ENCODE measurements around the gene LPO. TPM values are rescaled to one million over a fixed set of nuclear protein-coding genes. Genes with fewer than 3 reads are reported as not detected.

LPO gene
- total RNA-seq, 6 donors from 2014 or later, result not detected

DNA sequence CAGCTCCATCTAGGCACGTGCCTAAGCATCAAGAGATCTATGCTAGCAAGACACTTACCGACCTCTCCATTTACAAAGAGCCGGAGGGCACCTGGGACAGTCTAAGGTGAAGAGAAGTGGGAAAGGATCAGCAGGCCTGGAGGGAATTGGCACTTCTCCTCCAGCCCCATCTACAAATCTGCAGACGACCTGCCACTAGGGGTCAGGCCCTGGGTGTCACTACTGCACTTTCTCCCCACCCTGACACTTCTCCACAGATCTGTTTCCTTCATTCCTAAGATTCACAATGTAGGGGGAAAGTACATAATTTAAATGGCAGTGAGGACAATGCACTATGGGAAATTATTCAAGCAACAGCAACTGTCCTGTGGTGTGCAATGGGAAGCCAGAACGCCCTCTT, 27.5 kb upstream of the LPO start:
- WGBS, 2 donors, result 76 to 84% methylated on average over 2 to 5 of the region's 5 CpGs
- peaks cover 3 to 86% (median 35%) of the 10 kb centered on the region in 4 donors for H3K36me3 ChIP-seq
- no peak overlapping the region for H3K27ac ChIP-seq

DNA sequence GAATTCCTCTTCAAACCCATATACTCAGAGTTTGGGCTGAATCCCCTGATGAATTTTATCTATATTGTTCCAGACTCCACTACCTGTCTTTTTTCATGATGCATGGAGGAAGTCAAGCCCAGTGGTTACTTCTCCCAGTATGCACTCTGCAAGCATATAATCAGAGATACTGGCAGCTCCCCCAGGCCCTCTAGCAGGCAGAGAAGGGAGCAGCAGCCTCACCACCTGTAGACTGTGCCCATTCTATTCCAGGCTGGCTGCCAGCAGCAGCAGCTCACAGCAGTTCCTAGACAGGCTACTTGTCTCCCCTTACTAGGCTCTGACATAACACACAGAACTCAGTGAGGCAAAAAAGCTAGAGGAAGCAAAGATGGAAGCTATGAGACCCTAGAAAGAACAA, 22.7 kb upstream of the LPO start:
- ATAC-seq (ENCODE audit: low FRiP score in 2 of 2), result no peak
- no peak overlapping the region for H3K27ac ChIP-seq
- H3K4me1 ChIP-seq, result peaks cover 9 to 14% (median 10%) of the 10 kb centered on the region in 4 donors
- peaks cover 0 to 52% (median 20%) of the 10 kb centered on the region in 4 donors for H3K36me3 ChIP-seq
- H3K9me3 ChIP-seq, result no peaks in the 10 kb centered on the region
- no peaks in the 10 kb centered on the region for H3K27me3 ChIP-seq
- no peak for TF ChIP-seq EP300 (IDR thresholded peaks at IDR 0.05)
- TF ChIP-seq, protein P1, sequence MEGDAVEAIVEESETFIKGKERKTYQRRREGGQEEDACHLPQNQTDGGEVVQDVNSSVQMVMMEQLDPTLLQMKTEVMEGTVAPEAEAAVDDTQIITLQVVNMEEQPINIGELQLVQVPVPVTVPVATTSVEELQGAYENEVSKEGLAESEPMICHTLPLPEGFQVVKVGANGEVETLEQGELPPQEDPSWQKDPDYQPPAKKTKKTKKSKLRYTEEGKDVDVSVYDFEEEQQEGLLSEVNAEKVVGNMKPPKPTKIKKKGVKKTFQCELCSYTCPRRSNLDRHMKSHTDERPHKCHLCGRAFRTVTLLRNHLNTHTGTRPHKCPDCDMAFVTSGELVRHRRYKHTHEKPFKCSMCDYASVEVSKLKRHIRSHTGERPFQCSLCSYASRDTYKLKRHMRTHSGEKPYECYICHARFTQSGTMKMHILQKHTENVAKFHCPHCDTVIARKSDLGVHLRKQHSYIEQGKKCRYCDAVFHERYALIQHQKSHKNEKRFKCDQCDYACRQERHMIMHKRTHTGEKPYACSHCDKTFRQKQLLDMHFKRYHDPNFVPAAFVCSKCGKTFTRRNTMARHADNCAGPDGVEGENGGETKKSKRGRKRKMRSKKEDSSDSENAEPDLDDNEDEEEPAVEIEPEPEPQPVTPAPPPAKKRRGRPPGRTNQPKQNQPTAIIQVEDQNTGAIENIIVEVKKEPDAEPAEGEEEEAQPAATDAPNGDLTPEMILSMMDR (IDR thresholded peaks at IDR 0.05), result no peak
- no peak for TF ChIP-seq POLR2AphosphoS5 (IDR thresholded peaks at IDR 0.05)
- no peak for TF ChIP-seq POLR2A (IDR thresholded peaks at IDR 0.05)
- no peak overlapping the region for H3K4me3 ChIP-seq
- DNase-seq, result no peak

More for the DNA sequence above, 27.5 kb upstream of the LPO start:
- H3K4me3 ChIP-seq, result no peak overlapping the region
- no peaks in the 10 kb centered on the region for H3K9me3 ChIP-seq
- TF ChIP-seq POLR2AphosphoS5 (IDR thresholded peaks at IDR 0.05) (no peak), POLR2A (IDR thresholded peaks at IDR 0.05) (no peak), EP300 (IDR thresholded peaks at IDR 0.05) (no peak)
- TF ChIP-seq, protein P1 (IDR thresholded peaks at IDR 0.05), result no peak
- H3K27me3 ChIP-seq, result no peaks in the 10 kb centered on the region
- no peak for ATAC-seq (ENCODE audit: low FRiP score in 2 of 2)
- H3K4me1 ChIP-seq, result no peaks in the 10 kb centered on the region
- DNase-seq, result no peak

DNA sequence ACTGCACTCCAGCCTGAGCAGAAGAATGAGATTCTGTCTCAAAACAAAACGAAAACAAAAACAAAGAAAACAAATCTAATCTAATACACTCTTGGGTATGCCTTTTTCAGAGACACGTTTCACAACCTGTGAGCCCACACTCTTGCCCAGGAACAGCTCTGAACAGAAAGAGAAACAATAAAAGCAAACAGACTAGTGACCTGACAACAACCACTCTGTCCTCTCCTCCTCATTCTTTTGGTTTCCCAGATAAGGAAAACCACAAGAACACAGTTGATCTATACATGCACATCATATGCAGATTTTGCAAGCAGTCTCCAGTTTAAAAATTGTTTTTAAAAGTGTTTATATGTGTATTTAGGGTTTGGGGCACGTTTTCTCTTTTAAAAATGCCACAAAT, 20.6 kb upstream of the LPO start:
- TF ChIP-seq EP300 (IDR thresholded peaks at IDR 0.05) (no peak), POLR2A (IDR thresholded peaks at IDR 0.05) (no peak), POLR2AphosphoS5 (IDR thresholded peaks at IDR 0.05) (no peak)
- TF ChIP-seq, protein P1 (IDR thresholded peaks at IDR 0.05), result no peak
- H3K4me1 ChIP-seq, result peaks cover 9 to 14% (median 10%) of the 10 kb centered on the region in 4 donors
- no peaks in the 10 kb centered on the region for H3K27me3 ChIP-seq
- no peak for ATAC-seq (ENCODE audit: low FRiP score in 2 of 2)
- no peak for DNase-seq
- no peaks in the 10 kb centered on the region for H3K9me3 ChIP-seq
- peaks cover 0 to 32% (median 13%) of the 10 kb centered on the region in 4 donors for H3K36me3 ChIP-seq
- WGBS, 2 donors, result 90 to 95% methylated on average over 3 of the region's 3 CpGs
- H3K27ac ChIP-seq, result no peak overlapping the region
- no peak overlapping the region for H3K4me3 ChIP-seq

DNA sequence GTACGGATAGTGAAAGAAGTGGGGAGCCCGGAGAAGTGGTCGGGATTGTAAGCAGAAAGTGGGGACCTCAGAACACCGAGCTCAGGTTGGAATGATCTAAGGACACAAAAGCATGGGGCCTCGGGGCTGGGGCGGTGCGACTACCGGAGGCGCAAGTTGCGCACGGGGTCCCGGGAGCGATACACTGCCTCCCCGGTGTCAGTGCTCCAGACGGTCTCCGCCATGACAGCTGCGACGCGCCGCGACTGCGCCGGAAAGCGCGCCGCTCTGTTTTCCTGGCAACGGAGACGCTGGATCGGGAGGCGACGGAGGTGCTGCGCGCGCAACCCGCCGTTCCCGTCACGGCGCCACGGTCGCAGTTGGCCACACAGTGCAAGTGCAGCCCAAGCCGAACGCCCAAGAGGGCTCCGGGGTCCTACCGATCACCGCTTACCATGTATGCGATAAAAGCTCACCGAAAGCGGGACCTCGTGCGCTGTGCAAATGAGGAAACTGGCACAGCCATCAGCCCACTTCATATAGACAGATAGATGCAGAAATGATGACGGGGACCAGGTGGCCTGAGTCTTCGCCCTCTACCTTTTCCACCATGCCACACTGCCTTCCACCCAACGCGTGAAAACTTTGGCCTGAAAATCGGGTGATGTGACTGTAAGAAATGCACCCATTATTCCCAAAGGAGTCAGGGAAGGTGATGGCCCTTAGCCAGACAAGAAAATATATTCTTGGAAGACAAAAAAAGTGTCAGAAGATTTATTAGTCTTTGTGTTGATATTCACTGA, 19.2 kb upstream of the LPO start, which contains the start of gene MKS1:
Gene MKS1, minus strand, starts transcription at position 249 of the 782 bp plus-strand sequence. Its CDS starts 25 bp downstream, at position 224.
- H3K27me3 ChIP-seq, result no peaks in the 10 kb centered on the region
- peak within 1 kb of the TSS; percentile 74 to 89 (median 84) for H3K27ac ChIP-seq
- no peaks in the 10 kb centered on the region for H3K9me3 ChIP-seq
- 3 to 5% methylated on average over 21 to 51 of the region's 56 CpGs for WGBS, 2 donors
- peak; percentile 96 to 100 for DNase-seq
- H3K4me3 ChIP-seq, result peak within 1 kb of the TSS; percentile 74 to 79 (median 74)
- peak; percentile 98 to 100 for ATAC-seq (ENCODE audit: low FRiP score in 2 of 2)
- TF ChIP-seq, protein P1 (IDR thresholded peaks at IDR 0.05), result peak; percentile 78 to 96 (median 90)
- TF ChIP-seq EP300 (IDR thresholded peaks at IDR 0.05) (no peak), POLR2AphosphoS5 (IDR thresholded peaks at IDR 0.05) (peak; percentile 85 to 93), POLR2A (IDR thresholded peaks at IDR 0.05) (peak in 3 of 4 donors; percentile 56 to 84 (median 59))
- H3K4me1 ChIP-seq, result peaks cover 9 to 14% (median 10%) of the 10 kb centered on the region in 4 donors
- peaks cover 0 to 20% (median 3%) of the 10 kb centered on the region in 4 donors for H3K36me3 ChIP-seq
